ENCODE data around the gene IP6K1.

IP6K1 gene

DNA sequence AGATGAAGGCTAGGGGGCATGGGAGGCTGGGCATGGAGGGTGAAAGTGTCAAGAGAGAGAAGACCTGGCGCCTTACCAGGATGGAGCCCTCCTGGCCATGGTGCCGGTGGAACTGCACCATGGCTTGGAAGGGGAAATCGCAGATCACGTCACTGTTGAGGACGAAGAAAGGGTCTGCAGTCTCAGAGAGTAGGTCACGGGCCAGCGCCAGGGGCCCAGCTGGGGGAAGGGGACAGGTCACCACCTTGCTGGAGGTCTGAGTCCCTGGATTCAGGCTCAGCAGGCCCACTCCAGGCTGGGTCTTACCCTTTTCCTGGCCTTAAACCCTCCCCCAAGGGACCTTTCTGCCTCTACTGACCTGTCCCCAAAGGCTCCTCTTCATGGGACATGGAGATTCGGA is 63.4 kb downstream of the IP6K1 start:
- no peak for DNase-seq

DNA sequence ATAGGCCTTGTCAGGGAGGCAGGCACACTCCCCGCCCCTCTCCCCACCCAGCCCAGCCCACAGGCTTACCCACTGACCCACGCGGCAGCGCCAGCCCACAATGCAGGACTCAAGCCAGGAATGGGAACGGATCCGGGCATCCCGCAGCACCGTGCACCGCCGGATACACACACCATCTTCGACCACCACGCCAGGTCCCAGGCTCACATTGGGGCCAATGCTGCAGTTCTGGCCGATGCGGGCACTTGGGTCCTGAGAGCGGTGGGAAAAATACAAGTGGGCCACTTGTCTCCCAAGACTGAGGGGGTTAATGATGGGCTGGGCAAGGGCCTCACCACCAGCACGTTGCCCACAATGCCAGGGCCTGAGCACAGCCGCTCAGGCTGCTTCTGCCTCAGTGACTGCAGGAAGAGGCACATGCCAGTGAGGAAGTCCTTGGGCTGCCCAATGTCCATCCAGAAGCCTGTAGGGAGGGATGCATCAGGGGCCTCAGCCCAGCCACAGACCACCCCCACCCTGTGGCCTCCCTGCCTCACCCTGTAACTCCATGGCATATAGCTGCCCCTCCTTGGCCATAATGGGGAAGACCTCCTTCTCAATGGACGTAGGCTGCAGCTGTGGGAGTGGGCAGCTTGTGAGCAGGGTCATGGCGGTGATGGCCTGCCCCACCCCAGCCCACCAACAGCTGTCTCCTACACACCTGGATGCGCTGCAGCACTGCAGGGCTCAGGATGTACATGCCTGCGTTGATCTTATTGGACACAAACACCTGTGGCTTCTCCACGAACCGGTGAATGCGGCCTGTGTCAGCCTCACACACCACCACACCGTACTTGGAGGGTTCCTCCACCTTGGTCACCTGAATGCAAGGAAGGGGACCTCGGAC is 64.2 kb downstream of the IP6K1 start:
- DNase-seq, result no peak

DNA sequence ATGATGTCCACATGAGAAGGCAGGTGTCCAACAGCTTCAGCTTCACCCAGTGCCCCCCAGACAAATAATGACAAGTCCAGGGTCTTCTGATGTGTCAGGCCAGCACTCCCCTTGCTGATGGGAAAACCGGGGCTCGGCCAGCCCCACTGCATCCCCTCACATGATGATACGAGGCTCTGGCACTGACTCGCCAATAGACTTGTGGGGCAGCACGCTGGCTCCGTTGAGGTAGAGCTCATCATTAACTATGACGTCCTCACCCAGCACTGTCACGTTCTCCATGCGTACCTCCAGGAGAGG is 64.8 kb downstream of the IP6K1 start:
- DNase-seq, result no peak

DNA sequence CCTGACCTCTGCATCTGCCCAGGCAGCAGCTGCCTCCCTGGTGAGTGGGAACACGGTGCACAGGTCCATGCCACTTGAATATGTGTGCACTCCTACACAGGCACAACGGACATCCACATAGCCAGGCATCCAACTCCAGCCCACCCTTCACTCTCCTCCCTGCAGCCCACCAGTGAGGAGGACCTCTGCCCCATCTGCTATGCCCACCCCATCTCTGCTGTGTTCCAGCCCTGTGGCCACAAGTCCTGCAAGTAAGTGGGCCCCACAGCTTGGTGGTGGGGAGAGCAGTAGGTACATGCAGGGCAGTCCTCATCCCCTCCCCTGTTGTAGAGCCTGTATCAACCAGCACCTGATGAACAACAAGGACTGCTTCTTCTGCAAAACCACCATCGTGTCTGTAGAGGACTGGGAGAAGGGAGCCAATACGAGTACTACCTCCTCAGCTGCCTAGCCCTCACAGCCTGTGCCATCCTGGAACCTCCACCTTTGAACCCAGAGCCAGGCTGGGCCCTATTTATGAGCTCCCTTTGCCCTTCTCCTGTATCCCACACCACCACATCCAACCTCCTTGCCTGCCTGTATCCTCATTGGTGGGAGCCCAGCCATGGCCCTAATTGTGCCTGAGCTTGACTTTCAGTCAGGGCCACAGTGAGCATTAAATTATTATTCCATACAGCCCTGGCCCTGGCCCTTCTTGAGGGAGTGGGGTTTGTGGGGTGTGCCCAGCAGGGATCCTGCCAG is 65.3 kb downstream of the IP6K1 start:
- no peak for DNase-seq

DNA sequence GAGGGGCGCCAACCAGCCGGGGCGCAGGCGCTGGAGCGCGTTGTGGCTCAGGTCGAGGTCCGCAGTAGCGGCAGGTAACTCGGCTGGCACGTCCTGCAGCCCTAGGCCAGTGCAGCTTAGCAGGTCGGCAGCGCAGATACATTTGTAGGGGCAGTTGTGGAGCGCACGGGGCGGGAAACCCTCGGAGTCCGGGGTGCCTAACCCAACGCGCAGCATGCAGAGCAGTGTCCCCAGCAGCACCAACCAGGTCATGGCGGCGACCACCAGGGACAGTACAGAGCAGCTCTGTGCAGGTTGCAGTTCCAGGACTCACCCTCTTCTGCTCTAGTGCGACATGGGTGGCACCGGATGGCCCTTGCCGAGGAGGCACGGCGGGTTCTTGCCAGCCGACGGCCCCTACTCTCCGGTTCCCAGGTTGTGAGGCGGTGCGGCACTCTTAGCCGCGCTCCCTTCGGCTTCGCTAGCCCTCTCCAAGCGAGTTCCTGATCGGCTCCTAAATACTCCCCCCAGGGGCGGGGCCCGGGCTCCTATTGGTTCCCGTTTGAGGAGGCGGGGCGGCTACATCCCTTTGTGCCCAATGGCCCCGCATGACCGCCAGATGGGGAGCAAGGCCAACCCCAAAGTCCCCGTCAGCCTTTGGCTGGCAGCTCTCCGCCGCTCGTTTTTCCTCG is 67.0 kb downstream of the IP6K1 start, which contains the start of gene AMIGO3:
Gene AMIGO3 (minus strand): TSS at position 471 of the 671 bp plus-strand sequence. CDS start 219 bp downstream, at position 252.
- DNase-seq, result peak; percentile 68

DNA sequence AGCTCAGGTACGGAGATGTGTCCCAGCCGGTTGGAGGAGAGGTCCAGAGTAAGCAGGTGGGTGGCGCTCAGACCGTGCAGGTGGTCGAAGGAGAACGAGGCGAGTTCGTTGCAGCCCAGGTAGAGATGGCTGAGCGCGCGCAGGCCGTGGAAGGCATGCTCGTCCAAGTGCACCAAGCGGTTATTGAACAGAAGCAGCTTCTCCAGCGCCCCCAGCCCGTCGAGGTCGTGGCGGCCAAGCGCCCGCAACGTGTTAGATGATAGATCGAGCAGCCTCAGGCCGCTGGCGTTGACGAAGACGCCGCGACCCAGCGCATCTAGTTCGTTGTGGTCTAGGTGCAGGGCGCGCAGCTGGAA is 67.5 kb downstream of the IP6K1 start:
- DNase-seq, result no peak

DNA sequence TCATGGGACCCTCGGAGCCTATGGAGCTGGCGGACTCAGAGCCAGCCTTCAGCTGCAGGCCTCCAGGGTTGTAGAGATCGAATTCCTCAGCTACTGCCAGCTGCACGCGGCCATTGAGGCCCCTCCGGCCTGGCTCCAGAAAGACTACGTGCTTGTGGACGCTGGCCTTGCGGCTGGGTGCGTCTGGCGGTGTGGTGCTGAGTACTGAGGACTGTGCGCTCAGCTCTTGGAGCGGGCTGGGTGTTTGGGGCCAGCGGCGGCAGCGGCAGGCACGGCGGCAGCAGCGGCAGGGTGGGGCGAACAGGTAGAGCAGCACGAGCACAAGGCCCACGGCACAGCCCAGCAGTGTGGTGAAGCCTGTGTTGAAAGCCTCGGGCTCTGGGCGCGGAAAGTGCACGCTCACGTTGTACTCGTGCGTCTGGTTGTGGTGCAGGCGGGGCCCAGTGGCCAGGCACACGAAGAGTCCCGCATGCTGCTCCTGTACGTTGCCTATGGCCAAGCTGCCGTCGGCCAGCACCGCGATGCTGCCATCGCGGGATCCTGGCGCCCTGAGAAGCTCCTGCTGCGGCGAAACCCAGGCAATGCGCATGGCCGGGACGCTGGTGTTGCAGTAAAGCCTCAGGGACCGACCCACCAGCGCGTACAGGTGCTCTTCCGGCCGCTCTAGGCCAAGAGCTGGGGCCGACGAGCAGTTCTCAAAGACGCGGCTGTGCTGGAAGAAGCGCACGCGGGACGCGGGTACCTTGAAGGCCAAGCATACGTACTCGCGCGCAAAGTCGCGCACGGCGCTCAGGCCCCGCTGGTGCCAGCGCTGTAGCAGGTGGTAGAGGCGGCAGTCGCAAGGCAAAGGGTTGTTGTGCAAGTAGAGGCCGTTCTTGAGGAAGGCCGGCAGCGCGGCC is 68.1 kb downstream of the IP6K1 start:
- no peak for DNase-seq

DNA sequence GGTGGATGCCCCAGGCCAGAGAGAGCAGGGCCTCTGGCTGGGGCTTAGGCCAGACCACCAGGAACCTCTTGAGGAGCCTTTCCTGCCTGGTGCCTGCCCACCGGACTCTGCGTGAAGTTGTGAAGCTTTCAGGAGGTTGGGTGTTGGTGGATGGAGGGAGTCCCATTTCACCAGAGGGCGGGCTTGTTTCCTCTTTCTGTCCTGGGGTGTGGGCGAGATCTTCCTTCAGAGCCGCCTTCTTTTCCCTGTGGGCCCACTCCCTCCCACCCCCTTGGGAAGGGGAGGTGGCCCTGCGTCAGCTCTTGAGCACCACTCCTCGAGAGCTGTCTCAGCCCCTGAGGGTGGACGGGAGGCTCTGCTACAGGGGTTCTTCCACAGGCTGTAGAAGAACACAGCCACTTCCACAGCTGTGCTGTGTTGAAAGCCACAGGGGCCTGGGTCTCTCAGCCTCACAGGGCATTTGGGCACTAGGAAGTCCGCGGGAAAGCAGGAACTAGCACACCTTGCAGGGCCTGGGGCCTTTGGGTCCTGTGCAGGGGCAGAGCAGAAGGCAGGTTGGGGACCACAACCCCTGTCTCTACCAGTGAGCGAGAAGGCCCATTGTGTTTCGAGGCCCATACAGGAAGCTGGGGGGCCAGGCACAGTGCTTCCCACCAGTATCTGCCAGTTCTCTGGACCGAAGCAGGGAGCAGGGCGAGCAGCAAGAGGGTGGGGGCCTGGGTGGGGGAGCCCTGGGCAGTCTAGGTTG is 69.0 kb downstream of the IP6K1 start:
- DNase-seq, result no peak

DNA sequence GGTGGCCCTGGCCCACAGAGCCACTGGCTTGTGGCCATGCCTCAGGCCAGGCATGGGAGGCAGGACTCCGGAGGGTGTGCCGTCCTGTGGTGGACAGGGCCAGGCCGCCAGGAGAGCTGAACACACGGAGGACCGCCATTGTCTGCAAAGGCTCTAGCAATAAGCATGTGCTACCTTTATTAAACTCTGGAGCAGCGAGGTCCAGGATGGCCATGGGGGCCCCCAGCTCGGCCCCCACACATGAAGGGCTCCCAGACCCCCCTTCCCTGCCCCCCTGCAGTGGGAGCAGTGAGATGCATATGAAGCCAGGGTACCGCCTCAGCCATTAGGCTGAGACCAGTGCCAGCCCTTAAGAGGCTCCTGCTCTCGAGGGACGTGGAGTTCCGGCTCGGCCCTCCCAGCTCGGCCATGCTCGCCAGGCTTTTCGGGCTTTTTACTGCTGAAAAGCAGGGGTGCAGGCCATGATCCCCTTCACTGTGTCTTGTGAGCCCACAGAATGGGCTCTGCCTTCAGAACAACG is 69.6 kb downstream of the IP6K1 start:
- no peak for DNase-seq

DNA sequence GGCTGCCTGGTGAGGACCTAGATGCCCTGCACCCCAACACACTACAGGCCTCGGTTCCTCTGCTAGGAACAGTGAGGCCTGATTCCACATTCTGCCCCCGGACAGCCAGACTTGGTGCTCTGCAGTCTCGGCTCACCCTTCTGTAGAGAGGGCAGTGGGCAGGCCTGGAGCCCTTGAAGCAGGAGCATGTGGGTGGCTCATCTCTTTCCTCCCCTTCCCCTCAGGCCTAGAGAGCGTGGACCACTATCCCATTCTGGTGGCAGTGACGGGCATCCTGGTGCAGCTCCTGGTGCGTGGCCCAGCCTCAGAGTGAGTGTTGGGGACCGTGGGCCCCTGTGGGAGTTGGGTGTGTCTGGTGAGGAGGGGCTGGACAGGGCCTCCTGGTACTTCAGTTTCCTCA is 70.2 kb downstream of the IP6K1 start:
- DNase-seq, result no peak

DNA sequence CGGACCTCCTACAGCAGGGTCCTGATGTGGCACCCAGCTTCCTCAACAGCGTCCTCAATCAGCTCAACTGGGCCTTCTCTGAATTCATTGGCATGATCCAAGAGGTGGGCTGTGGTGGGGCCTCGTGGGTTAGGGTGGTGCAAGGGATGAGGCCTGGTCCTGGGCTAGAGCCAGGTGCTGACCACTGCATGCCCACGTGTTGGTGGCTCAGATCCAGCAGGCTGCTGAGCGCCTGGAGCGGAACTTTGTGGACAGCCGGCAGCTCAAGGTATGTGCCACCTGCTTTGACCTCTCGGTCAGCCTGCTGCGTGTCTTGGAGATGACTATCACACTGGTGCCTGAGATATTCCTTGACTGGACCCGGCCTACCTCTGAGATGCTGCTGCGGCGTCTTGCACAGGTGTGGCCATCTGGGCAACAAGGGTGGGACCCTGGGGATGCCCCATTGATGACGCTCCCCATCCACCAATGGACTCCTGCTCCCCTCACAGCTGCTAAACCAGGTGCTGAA is 70.7 kb downstream of the IP6K1 start:
- DNase-seq, result no peak

DNA sequence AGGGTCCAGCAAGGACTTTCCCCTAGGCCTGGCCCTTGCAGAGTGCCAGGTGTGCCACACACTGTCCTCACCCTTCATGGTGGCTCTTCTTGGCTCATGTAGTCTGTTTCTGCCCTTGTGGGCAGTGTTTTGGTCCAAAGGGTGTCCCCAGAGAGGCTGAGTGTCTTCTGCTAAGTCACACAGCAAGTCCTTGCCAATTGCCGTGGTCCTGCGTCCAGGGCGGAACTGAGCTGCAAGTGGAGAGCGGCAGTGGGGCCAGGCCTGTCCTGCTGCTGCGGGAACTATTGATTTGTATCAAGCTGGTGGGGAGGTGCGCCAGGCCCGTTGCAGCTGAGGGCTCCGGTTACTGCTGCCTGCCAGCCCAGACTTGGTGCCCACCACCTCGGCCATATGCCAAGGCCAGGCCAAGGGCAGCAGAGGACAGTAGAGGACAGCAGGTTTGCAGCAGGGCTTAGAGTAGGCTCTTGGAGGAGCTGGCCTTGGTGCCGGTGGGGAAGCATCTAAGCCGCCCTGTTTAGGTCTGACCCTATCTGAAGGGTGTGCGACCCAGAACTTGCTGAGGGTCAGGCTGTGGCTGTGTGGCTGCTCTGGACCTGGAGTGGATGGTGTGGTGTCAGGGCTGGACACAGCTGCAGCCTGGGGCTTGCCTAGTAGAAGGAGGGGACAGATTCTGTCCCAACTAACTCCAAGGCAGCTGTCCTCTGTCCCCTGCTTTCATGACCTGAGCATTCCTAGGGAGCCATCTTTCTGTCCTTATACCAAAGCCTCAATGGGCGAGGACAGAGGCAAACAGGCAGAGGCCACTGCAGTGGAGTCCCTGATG is 71.4 kb downstream of the IP6K1 start:
- DNase-seq, result no peak

DNA sequence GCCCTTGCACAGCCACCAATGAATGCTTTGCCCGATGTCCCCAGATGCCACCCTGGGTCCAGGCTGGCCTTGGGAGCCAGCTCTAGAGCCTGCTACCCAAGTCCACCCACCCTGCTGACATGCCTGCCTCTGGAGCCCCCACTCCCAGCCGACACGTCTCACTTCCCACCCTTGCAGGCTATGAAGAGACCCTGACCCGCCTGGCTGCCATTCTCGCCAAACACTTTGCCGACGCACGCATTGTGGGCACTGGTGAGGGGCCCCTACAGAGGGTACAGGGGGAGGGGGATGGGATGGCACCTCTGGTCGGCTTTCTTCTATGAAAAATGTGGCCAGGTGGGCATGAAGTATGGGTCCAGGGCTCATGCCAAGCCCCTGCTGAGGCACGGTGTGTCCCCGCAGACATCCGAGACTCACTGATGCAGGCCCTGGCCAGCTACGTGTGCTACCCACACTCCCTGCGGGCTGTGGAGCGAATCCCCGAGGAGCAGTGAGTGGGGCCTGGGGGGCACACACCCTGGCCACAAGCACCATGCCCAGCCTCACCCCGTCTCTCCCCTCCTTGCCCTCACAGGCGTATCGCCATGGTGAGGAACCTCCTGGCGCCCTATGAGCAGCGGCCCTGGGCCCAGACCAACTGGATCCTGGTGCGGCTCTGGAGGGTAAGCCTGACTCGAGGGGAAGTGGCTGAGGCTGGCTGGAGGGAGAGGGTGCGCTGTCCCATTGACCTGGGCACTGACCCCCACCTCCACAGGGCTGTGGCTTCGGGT is 72.8 kb downstream of the IP6K1 start:
- DNase-seq, result no peak

DNA sequence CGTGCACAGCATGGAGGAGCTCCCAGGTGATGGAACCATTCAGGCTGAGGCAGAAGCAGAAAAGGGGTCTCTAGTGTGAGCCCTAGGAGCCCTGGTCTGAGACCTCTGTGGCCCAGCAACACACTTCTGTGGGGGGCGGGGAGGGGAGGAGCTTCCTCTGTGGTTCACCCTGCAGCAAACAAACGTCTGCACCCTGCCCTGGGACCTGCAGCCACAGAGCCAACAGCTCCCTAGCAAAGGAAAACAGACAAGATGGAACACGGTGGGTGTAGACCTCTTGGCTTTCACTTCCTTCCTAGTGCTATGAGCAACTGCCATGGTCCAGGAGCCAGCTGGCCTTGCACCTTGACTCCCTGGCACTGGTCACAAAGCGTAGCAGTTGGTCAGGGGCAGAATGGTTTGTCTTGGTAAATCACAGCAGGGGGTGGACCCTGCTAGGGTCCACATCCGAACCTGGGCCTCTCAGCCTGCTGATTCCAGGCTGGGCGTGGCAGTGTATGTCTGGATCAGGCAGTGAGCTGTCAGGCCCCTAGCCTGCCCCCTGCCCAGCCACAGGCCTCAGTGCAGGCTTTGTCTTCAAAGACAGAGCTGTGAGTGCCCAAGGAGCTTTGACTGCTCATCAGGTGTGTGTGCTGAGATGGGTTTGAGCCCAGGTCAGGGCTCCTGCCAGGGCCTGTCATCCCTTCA is 73.6 kb downstream of the IP6K1 start:
- no peak for DNase-seq

DNA sequence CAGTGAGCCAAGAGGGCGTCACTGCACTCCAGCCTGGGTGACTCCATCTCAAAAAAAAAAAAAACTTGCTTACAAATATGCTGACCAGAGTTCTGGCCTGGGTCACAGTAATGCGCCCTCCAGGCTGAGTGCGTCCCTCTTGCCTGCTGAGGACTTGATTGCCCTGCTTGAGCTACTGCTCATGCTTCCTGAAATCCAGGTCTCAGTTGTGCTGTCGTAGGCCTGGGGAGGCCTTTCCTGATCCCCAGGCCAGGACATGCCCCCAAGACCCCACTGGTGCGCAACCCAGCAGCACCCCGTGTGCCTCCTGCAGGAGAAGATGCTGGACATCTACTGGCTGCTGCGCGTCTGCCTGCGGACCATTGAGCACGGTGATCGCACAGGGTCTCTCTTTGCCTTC is 74.2 kb downstream of the IP6K1 start:
- DNase-seq, result no peak

DNA sequence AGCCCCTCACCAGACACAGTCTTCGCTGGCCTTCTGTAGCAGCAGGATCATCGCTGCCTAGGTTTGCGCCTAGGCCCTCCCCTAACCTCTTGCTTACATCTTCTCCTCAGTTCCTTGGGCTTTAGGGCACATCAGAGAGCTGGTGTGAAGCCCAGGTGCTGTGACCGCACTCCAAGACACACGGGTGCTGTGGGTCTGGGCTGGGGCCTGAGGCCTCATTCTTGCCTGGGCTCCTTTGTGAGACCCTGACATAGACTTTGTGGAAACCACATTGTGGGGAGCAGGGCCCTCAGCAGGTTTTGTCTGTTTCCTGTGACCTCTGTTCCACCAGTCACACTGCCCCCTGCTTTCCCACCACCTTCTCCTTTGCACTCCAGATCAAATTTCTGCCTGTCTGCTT is 74.9 kb downstream of the IP6K1 start:
- no peak for DNase-seq

DNA sequence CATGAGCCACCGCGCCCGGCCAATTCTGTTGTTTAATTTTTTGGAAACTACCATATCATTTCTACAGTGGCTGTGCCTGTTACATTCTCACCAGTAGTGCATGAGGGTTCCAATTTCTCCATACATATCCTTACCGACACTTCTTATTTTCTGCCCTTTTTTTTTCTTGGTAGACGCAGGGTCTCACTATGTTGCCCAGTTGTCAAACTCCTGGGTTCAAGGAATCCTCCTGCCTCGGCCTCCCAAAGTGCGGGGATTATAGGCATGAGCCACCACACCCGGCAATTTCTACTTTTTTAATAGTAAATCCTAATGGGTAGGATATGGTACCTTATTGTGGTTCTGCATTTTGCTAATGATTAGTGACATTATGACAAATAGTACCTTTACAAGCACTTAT is 76.5 kb downstream of the IP6K1 start:
- DNase-seq, result no peak

DNA sequence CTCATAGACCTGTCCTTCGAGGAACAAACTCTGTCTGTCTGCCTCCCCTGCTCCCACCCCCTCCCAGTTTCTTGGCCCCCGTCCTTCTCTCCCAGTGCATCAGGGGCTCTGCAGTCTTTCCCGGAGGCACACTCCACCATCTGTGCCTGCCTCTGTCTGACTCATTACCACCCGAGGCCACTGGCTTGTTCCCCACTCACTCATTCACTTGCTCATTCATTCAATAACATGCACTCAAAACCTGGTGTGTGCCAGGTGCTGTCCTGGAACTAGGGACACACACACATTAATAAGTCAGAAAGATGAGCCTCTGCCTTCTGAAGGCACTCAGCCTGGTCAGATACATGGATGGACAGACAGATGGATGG is 79.2 kb downstream of the IP6K1 start:
- DNase-seq, result no peak

DNA sequence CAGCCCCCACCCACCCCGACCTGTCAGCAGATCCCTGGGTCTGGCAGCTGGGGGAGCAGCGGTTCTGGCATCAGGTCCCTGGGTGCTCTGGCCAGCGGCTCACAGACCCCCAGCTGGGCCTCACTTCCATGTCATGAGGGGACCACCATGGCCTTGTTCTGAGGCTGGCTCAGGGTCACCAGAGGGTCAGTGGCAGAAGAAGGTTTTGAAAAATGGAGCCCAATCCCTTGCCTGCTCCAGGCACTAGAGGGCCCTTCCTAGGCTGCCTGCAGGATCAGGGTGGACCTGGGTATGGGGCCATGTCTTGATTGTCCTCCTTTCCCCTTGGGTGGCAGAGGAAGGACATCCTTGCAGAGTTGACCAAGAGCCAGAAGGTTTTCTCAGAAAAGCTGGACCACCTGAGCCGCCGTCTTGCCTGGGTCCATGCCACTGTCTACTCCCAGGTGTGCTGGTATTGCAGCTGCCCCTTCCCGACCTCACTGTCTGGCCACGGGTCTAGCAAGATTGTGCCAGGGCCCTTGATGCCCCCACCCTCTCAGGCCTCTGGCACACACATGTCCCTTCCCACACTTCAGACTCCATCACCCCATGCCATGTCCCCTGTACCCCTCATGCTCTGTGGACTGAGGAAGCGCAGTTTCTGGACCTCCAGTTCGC is 79.8 kb downstream of the IP6K1 start:
- DNase-seq, result no peak

Measured in NCI-H524 treated with DMSO at 0.1 percent for 48 hours (cell line).